Measurements from ENCODE around the gene MTX1.
"Not testable (repeated sequence)": the region's sequence is repeated elsewhere in the genome, so short reads cannot be mapped to it uniquely, and the experiment has no call there.

The MTX1 gene

GRCh38 chr1:155227261-155228095 lies 19.0 kb downstream of the MTX1 start:
- peak; percentile 99 for DNase-seq (ENCODE audit: low spot score)
- Histone ChIP-seq H3K4me3 (peak overlapping the region; percentile 73), H3K27ac (peak overlapping the region; percentile 60 to 89)
- no peak for TF ChIP-seq CTCF (IDR thresholded peaks at IDR 0.05)

GRCh38 chr1:155228096-155228427 lies 19.6 kb downstream of the MTX1 start:
- no peak for TF ChIP-seq CTCF (IDR thresholded peaks at IDR 0.05)
- no peak for DNase-seq (ENCODE audit: low spot score)
- Histone ChIP-seq H3K4me3 (peak overlapping the region; percentile 73), H3K27ac (peak overlapping the region; percentile 60 to 89)

- DNase-seq (ENCODE audit: low spot score); H3K4me3 ChIP-seq: not testable (repeated sequence)
- H3K27ac ChIP-seq: peak overlapping the region in 1 of 2 donors; percentile 84
Measured at GRCh38 chr1:155231302-155231701, 22.8 kb downstream of the MTX1 start.

GRCh38 chr1:155232001-155232978 lies 23.8 kb downstream of the MTX1 start:
- peak overlapping the region; percentile 21 to 84 for H3K27ac ChIP-seq
- not testable (repeated sequence) for H3K4me3 ChIP-seq; DNase-seq (ENCODE audit: low spot score)

- not testable (repeated sequence) for DNase-seq (ENCODE audit: low spot score); H3K27ac ChIP-seq; H3K4me3 ChIP-seq
Measured at GRCh38 chr1:155233502-155233901, 25.0 kb downstream of the MTX1 start.

GRCh38 chr1:155235375-155235774 lies 26.9 kb downstream of the MTX1 start:
- H3K27ac ChIP-seq; H3K4me3 ChIP-seq; DNase-seq (ENCODE audit: low spot score): not testable (repeated sequence)

- DNase-seq (ENCODE audit: low spot score): no peak
- TF ChIP-seq CTCF (IDR thresholded peaks at IDR 0.05): no peak
- H3K27ac ChIP-seq: no peak overlapping the region
- no peak overlapping the region for H3K4me3 ChIP-seq
Measured at GRCh38 chr1:155236451-155236850, 28.0 kb downstream of the MTX1 start.

GRCh38 chr1:155241069-155241679 lies 32.7 kb downstream of the MTX1 start:
- DNase-seq (ENCODE audit: low spot score): peak; percentile 79
- Histone ChIP-seq H3K4me3 (peak overlapping the region; percentile 55), H3K27ac (peak overlapping the region in 1 of 2 donors; percentile 50)
- TF ChIP-seq CTCF (IDR thresholded peaks at IDR 0.05): no peak

Measured in coronary artery (tissue), 2 donors.